Activated naive CD8-positive, alpha-beta T cell treated with anti-CD3 and anti-CD28 coated beads, Interleukin-2, amount 50 U/mL, for 24 hours (primary cell): ENCODE measurements around the gene CST1.
"Not testable (repeated sequence)": the region's sequence is repeated elsewhere in the genome, so short reads cannot be mapped to it uniquely, and the experiment has no call there.

Source experiments
- ATAC-seq: fragments of 150-1000 bp; cut with Tn5 transposase; one replicate; pipeline ENCODE4 v1.10.0; 2021
- DNase-seq: peaks from one replicate; pipeline ENCODE4 v3.0.0; 2021
- H3K27ac Mint-ChIP-seq: one replicate; pipeline ENCODE4 v1.8.0; 2021; ENCODE audit warnings: mild to moderate bottlenecking, mixed read lengths
- H3K27me3 Mint-ChIP-seq: one replicate; pipeline ENCODE4 v1.8.0; 2021; ENCODE audit warnings: mixed read lengths
- H3K36me3 Mint-ChIP-seq: one replicate; pipeline ENCODE4 v1.8.0; 2021; ENCODE audit warnings: low read depth, mixed read lengths
- H3K4me1 Mint-ChIP-seq: one replicate; pipeline ENCODE4 v1.8.0; 2021; ENCODE audit warnings: mixed read lengths
- H3K4me3 Mint-ChIP-seq: one replicate; pipeline ENCODE4 v1.8.0; 2021; ENCODE audit warnings: mild to moderate bottlenecking, moderate library complexity, mixed read lengths
- H3K9me3 Mint-ChIP-seq: one replicate; pipeline ENCODE4 v1.8.0; 2021; ENCODE audit warnings: mixed read lengths

CST1 gene

DNA sequence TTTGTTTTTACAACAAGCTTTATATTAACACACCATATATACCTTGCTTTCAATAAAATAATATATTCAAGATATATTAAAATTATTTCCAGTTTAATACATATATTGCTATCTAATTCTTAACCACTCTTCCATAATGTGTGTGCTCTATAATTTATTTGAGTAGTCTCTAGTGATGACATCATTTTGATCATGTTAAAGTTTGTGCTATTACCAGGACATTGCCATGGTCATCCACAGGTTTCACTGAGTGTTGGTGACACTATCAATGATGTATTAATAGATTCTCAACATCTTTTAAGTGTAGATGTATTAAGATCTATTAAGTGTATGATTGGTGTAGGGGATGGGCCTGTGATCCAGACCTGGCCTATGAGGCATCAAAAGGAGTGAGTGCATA, 17.8 kb upstream of the CST1 start:
- not testable (repeated sequence) for H3K4me1 Mint-ChIP-seq, H3K4me3 Mint-ChIP-seq, H3K27ac Mint-ChIP-seq, DNase-seq, H3K9me3 Mint-ChIP-seq, H3K36me3 Mint-ChIP-seq, ATAC-seq
- H3K27me3 Mint-ChIP-seq, result peaks cover 12% of the 10 kb centered on the region

DNA sequence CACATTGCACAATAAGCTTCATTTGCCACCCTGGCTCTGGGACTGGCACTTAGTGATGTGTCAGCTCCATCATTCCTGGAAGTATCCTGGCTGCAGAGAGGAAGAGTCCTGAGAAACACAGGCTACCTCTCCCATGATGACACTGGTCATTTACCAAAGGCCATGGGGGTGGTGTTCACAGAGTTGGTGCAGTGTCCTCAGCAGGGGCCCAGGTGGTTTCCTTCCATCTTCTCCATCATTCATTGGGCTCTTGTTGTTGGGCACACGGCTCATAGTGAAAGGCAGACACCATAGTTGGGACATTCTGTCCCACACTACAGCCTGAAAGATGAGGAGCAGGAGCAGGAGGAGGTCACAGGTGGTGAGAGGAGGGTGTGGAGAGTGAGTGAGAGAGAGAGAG, 15.8 kb upstream of the CST1 start:
- no peak overlapping the region for H3K27ac Mint-ChIP-seq
- no peaks in the 10 kb centered on the region for H3K9me3 Mint-ChIP-seq
- no peak for ATAC-seq

DNA sequence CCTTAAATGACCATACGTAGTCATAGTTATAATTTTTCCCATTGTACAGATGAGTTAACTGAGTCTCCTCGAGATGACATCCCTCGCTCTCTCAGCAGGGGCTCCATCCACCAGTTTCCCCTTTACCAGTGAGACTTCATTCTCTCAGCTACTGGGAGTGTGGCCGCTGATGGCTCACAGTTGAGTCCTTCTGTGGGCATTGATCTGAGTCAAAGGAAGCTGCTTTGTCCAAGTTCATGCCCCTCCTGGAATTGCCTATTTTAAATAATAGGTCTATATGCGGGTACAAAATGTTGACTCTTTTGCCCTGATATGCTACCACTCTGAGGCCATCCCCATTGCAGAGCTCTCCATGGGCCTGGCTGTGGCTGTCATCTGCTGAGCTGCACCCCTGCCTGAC, 14.8 kb upstream of the CST1 start:
- no peaks in the 10 kb centered on the region for H3K36me3 Mint-ChIP-seq
- no peaks in the 10 kb centered on the region for H3K9me3 Mint-ChIP-seq
- no peak overlapping the region for H3K27ac Mint-ChIP-seq
- DNase-seq, result no peak
- H3K4me1 Mint-ChIP-seq, result no peaks in the 10 kb centered on the region
- no peak overlapping the region for H3K4me3 Mint-ChIP-seq
- ATAC-seq, result no peak
- peaks cover 11% of the 10 kb centered on the region for H3K27me3 Mint-ChIP-seq

More for the DNA sequence above, 15.8 kb upstream of the CST1 start:
- H3K36me3 Mint-ChIP-seq, result no peaks in the 10 kb centered on the region
- H3K27me3 Mint-ChIP-seq, result peaks cover 12% of the 10 kb centered on the region
- H3K4me1 Mint-ChIP-seq, result no peaks in the 10 kb centered on the region
- no peak overlapping the region for H3K4me3 Mint-ChIP-seq
- no peak for DNase-seq

DNA sequence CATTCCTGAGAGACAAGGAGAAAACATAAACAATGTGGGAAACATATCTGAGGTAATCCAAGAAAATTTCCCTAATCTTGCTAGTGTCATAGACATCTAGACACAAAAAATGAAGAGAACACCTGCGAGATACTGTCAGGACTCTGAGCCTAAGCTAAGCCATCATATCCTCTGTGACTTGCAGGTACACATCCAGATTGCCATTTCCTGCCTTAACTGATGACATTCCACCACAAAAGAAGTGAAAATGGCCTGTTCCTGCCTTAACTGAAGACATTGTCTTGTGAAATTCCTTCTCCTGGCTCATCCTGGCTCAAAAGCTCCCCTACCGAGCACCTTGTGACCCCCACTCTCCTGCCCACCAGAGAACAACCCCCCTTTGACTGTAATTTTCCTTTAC, 13.9 kb upstream of the CST1 start:
- not testable (repeated sequence) for DNase-seq, H3K27me3 Mint-ChIP-seq, H3K36me3 Mint-ChIP-seq, H3K9me3 Mint-ChIP-seq, H3K4me1 Mint-ChIP-seq, H3K4me3 Mint-ChIP-seq, ATAC-seq, H3K27ac Mint-ChIP-seq

DNA sequence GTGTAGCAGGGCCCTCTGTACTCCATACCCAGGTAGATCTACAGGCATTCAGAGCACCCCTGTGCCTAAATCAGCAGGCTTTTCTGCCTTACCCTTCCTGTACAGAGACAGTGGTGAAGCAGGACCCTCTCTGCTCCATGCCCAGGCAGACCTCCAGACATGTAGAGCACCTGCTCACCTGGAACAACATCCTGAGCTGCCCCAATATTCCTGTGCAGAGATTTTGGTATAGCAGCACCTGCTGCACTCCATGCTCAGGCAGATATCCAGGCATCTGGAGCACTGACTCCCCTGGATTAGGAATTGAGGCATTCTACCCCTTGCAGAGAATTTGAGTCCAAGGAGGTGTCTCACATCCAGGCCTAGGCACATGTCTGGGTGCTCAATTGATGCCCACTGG, 12.6 kb upstream of the CST1 start:
- DNase-seq (no peak), ATAC-seq (no peak)
- Mint-ChIP-seq H3K4me1 (no peaks in the 10 kb centered on the region), H3K27ac (no peak overlapping the region), H3K9me3 (no peaks in the 10 kb centered on the region), H3K4me3 (no peak overlapping the region), H3K36me3 (no peaks in the 10 kb centered on the region), H3K27me3 (peaks cover 8% of the 10 kb centered on the region)

DNA sequence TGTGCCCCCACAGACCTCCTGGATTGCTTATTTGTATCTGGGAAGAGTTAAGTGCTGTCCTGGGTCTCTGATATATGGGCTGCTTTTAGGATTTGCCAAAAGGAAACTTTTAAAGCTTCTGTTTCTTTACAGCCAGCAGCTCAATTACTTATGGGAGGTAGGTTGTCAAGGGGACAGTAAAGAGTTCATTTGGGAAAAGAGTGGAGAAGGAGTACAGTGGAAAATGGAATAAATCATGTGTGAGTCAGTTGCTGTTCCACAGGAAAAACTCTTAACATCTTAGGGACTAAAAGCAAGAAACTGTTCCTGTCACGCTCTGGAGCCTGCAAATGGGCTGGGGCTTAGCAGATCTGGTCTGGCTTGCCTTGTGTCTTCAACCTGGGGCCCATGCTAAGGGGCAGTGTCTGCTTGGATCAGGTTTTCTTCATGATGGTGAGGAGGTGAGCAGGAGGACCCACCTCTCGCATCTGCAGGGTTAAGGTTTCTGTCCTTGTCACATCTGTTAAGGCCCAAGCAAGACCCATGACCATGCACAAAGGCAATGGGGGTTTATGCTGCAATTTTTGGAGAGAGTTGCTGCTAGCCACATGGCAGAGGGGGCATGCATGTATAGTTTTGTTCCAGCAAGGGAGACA, 8.7 kb upstream of the CST1 start:
- Mint-ChIP-seq H3K36me3 (no peaks in the 10 kb centered on the region), H3K9me3 (no peaks in the 10 kb centered on the region), H3K4me3 (no peak overlapping the region), H3K4me1 (no peaks in the 10 kb centered on the region), H3K27ac (no peak overlapping the region), H3K27me3 (peaks cover 13% of the 10 kb centered on the region)
- ATAC-seq, result no peak
- DNase-seq, result no peak

DNA sequence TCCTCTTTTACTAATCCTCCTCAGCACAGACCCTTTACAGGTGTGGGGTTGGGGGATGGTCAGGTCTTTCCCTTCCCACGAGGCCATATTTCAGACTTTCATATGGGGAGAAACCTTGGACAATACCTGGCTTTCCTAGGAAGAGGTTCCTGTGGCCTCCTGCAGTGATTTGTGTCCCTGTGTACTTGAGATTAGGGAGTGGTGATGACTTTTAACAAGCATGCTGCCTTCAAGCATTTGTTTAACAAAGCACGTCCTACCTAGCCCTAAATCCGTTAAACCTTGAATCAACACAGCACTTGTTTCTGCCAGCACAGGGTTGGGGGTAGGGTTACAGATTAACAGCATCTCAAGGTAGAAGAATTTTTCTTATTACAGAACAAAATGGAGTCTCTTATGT, 6.1 kb upstream of the CST1 start:
- not testable (repeated sequence) for H3K4me1 Mint-ChIP-seq, H3K27ac Mint-ChIP-seq, H3K36me3 Mint-ChIP-seq, H3K9me3 Mint-ChIP-seq, H3K4me3 Mint-ChIP-seq, ATAC-seq, DNase-seq
- H3K27me3 Mint-ChIP-seq, result peaks cover 13% of the 10 kb centered on the region

DNA sequence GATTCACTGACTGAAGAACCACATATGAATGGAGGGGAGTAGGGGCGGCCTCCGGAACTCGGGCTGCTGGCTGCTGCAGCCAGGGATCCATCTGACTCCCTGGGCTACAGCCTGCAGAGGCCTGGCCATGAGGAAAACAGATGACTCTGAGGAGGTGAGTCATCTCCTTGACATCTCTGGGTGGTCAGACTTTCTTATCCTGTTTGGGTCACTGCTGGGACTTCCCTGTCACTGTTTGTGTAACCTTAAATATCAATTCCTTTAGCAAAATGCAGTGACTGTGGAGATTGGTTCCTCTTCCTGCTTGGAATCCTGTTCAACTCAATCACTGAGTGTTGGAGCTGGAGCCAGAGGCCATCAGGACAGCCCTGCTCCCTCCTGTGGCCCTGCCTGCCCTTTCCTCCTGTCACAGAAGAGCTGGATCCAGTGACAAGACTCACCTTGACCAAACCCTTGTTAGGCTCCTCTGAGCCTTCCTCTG, 4.4 kb upstream of the CST1 start:
- not testable (repeated sequence) for ATAC-seq, H3K36me3 Mint-ChIP-seq, H3K4me1 Mint-ChIP-seq, H3K4me3 Mint-ChIP-seq, DNase-seq, H3K9me3 Mint-ChIP-seq, H3K27ac Mint-ChIP-seq
- peaks cover 13% of the 10 kb centered on the region for H3K27me3 Mint-ChIP-seq

DNA sequence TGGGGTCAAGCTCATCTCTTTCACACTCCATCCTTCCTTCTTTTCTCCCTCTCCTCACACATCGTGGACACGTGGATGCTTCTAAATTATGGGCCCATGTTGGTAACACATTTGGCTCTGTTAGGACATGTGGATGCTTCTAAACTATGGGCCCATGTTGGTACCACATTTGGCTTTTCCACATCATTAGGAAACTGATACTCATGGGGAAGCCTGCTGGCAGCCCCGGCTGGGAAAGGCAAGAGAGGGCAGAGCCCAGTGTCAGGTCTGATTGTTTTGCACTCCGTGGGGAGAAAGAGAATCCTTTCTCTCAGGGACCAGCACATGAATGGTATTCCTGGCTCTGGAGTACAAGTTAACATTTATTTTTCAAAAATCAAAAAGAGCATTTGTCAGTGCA, 4.0 kb upstream of the CST1 start:
- no peak for ATAC-seq
- Mint-ChIP-seq H3K27ac (no peak overlapping the region), H3K4me1 (no peaks in the 10 kb centered on the region), H3K27me3 (peaks cover 13% of the 10 kb centered on the region), H3K9me3 (no peaks in the 10 kb centered on the region), H3K36me3 (no peaks in the 10 kb centered on the region), H3K4me3 (no peak overlapping the region)
- DNase-seq, result no peak

DNA sequence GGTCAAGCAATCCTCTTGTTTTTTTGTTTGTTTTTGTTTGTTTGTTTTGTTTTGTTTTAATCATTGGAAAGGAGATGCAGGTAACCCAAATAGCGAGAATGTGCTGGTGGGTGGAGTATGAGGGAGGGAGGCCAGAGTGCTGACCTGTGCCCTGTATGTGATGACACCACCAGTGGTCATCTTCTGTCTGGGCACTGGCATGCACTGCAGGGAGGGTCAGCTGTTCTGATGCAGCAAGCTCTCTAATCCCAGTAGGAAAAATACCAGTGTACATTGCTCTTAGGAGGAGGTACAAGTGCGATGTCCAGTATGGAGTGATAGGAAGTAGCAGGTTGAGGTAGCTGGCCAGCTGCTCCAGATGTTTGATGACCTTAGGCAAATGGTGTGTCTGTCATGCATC, 2.9 kb upstream of the CST1 start:
- H3K9me3 Mint-ChIP-seq, result no peaks in the 10 kb centered on the region
- DNase-seq, result no peak
- no peak for ATAC-seq
- peaks cover 13% of the 10 kb centered on the region for H3K27me3 Mint-ChIP-seq
- no peaks in the 10 kb centered on the region for H3K4me1 Mint-ChIP-seq
- no peak overlapping the region for H3K4me3 Mint-ChIP-seq
- no peak overlapping the region for H3K27ac Mint-ChIP-seq
- H3K36me3 Mint-ChIP-seq, result no peaks in the 10 kb centered on the region

DNA sequence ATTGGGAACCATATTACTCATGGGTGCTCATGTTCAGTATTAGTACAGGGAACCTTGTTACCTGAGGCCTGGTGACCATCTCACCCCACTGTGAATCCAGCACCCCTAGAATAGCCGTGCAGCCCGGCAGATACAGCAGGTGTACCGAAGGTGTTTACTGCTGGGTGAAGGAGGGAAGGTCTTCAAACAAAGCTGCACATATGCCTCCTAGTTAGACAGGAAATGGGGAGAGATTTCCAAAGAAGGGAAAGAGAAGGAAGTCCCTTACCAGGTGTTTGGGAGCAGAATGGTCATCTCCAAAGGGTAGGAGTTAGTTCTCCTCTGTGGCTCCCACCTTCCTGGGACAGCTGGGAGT, 2.4 kb upstream of the CST1 start:
- H3K27me3 Mint-ChIP-seq, result peaks cover 13% of the 10 kb centered on the region
- H3K27ac Mint-ChIP-seq, result no peak overlapping the region
- no peaks in the 10 kb centered on the region for H3K4me1 Mint-ChIP-seq
- H3K36me3 Mint-ChIP-seq, result no peaks in the 10 kb centered on the region
- no peaks in the 10 kb centered on the region for H3K9me3 Mint-ChIP-seq
- no peak overlapping the region for H3K4me3 Mint-ChIP-seq
- ATAC-seq (no peak), DNase-seq (no peak)

DNA sequence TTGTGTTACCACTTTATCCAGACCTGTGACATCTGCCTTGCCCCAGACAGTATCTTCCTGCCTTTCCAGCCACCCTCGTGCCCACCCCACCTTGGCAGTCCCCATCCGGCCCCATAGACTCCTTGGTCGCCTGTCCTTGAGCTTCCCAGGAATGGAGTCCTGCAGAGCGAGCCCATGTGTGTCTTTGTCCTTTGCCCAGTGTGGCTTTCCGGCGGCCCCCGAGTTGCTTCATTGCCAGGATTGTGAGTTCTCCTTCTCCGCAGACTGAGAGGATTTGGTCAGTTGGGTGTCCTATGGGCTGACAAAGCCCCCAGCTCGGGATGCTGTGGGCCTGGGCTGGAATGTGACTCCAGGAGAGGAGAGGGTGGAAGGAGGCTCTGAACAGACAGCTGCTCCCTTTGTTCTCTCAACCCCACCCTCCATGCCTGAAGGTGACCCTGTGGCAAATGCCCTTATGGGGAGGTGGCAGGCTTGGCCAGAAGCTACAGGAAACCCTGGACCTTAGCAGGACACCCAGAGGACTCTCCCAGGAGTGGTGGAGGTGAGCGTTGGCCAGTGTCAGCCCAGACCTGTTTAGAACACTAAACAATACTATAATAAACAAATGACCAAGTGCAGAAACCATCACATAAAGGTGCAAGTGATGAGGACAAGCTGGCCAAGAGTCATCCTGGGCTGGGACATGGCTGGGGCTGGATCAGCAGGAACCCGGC, 1.9 kb upstream of the CST1 start:
- no peak for ATAC-seq
- Mint-ChIP-seq H3K36me3 (no peaks in the 10 kb centered on the region), H3K27me3 (peaks cover 13% of the 10 kb centered on the region), H3K4me3 (no peak overlapping the region), H3K4me1 (no peaks in the 10 kb centered on the region), H3K27ac (no peak overlapping the region), H3K9me3 (no peaks in the 10 kb centered on the region)
- no peak for DNase-seq

DNA sequence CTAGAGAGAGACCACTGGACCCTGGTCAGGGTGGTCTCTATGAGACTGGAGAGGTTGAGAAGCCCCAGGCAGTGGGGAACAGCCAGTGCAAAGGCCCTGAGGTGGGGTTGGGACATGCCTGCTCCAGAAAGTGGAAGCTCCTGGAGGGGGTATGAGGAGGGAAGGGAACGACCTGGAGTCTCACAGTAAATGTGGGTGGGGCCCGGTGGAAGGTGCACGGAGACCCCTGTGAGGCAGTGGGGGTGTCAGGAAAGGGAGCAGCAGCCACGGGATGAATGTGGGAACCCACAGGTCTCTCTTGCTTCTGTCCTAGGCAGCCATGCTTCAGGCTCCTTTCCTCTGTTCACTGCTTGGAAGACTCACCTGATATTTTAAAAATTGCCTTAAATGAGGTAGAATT, 1.3 kb upstream of the CST1 start:
- ATAC-seq (no peak), DNase-seq (no peak)
- Mint-ChIP-seq H3K4me1 (no peaks in the 10 kb centered on the region), H3K9me3 (no peaks in the 10 kb centered on the region), H3K27me3 (peaks cover 10% of the 10 kb centered on the region), H3K27ac (no peak overlapping the region), H3K36me3 (no peaks in the 10 kb centered on the region), H3K4me3 (no peak overlapping the region)

DNA sequence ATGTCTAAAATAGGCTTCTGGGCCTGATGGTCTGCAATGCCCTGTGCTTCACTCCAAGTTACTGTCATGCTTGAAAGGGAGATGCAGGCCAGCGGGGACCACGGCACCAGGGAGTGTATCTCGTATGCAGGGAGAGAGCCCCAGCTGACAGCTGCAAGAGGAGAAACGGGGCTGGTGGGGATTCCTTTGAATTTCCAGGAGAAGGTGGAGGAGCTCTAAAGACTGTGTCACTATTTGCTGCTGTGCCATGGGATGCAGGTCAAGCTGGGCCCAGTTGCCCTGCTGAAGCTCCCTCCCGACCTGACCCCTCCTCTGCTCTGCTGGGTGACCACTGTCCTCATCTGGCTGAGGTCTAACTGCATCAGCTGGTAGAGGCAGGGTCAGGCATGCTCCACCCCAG, 989 bp downstream of the CST1 start:
- Mint-ChIP-seq H3K27ac (no peak overlapping the region), H3K9me3 (no peaks in the 10 kb centered on the region), H3K4me1 (no peaks in the 10 kb centered on the region), H3K27me3 (no peaks in the 10 kb centered on the region), H3K4me3 (no peak overlapping the region), H3K36me3 (no peaks in the 10 kb centered on the region)
- ATAC-seq, result no peak
- no peak for DNase-seq

DNA sequence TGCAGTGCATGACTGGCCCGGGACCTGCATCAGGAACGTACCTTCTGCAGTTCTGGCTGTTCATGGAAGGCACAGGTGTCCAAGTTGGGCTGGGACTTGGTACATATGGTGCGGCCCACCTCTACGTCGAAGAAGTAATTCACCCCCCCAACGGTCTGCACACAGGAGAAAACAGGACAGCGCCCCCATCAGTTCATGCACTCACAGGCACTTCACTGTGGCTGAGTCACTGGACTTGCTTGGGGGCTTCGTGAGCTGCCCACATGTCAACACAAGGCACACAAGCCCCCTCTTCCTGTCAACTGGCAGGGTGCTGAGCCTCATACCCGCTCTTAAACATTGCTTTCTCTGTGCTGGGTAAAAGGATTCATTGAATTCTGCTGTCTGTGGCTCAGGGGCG, 1.8 kb downstream of the CST1 start:
- not testable (repeated sequence) for H3K36me3 Mint-ChIP-seq, H3K4me3 Mint-ChIP-seq, H3K27ac Mint-ChIP-seq

DNA sequence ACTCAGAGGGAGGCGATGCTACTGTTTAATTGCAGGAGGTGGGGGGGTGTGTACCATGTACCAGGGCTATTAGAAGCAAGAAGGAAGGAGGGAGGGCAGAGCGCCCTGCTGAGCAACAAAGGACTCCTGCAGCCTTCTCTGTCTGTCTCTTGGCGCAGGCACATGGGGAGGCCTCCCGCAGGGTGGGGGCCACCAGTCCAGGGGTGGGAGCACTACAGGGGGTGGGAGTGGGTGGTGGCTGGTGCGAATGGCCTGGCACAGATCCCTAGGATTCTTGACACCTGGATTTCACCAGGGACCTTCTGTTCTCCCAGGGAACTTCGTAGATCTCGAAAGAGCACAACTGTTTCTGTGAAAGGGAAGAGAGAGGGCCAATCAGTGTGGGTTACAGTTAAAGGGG, 3.2 kb downstream of the CST1 start:
- not testable (repeated sequence) for H3K4me3 Mint-ChIP-seq, H3K36me3 Mint-ChIP-seq, H3K9me3 Mint-ChIP-seq, H3K27ac Mint-ChIP-seq, H3K27me3 Mint-ChIP-seq, DNase-seq, ATAC-seq, H3K4me1 Mint-ChIP-seq

More for the DNA sequence above, 1.8 kb downstream of the CST1 start:
- not testable (repeated sequence) for ATAC-seq, H3K9me3 Mint-ChIP-seq, H3K4me1 Mint-ChIP-seq, H3K27me3 Mint-ChIP-seq, DNase-seq
